ENCODE measurements around the gene CAPN13. TPM values are rescaled to one million over a fixed set of nuclear protein-coding genes. Genes with fewer than 3 reads are reported as not detected.
"Not testable (repeated sequence)": the region's sequence is repeated elsewhere in the genome, so short reads cannot be mapped to it uniquely, and the experiment has no call there.

Gene CAPN13
- total RNA-seq, 1 donor from 2014 or later: not detected

DNA sequence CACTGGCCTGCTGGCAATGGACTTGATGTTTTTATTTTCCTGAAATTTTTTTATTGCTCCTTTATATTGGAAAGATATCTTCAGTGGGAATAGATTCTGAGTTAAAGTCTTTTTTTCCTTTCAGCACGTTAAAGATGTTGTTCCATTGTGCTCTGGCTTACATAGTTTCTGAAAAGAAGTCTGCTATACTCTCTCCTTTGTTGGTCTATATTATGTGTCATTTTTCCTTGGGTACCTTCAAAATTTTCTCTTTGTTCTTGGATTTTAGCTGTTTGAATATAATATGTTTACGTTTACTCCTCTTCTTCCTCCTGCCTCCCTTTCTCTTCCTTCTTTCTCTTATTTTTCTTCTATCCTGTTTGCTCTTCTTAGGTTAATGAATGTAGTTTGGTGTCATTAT is 105.5 kb downstream of the CAPN13 start:
- Histone ChIP-seq H3K4me3 (ENCODE audit: insufficient read depth, low read depth, low read length) (no peak overlapping the region), H3K27me3 (ENCODE audit: insufficient read depth, low read length) (no peaks in the 10 kb centered on the region), H3K9ac (ENCODE audit: low read length) (no peak overlapping the region), H3K79me2 (ENCODE audit: insufficient read depth, low read length) (no peaks in the 10 kb centered on the region), H3K4me2 (ENCODE audit: low read length) (no peak overlapping the region), H4K20me1 (ENCODE audit: insufficient read depth, low read length) (no peaks in the 10 kb centered on the region), H3K27ac (ENCODE audit: low read depth, low read length) (no peak overlapping the region), H3K9me3 (ENCODE audit: insufficient read depth, low read depth, low read length) (peaks cover 13% of the 10 kb centered on the region), H3K4me1 (ENCODE audit: insufficient read depth, low read length) (no peaks in the 10 kb centered on the region), H3K36me3 (ENCODE audit: insufficient read depth, low read length) (no peaks in the 10 kb centered on the region), H2AFZ (ENCODE audit: low read depth, low read length) (no peak overlapping the region)
- no peaks in the 10 kb centered on the region for H3K4me1 Mint-ChIP-seq (ENCODE audit: low read depth, unreplicated experiment)
- no peak for TF ChIP-seq EZH2 (IDR thresholded peaks at IDR 0.05; ENCODE audit: insufficient read depth, low read length)
- TF ChIP-seq, protein P1, sequence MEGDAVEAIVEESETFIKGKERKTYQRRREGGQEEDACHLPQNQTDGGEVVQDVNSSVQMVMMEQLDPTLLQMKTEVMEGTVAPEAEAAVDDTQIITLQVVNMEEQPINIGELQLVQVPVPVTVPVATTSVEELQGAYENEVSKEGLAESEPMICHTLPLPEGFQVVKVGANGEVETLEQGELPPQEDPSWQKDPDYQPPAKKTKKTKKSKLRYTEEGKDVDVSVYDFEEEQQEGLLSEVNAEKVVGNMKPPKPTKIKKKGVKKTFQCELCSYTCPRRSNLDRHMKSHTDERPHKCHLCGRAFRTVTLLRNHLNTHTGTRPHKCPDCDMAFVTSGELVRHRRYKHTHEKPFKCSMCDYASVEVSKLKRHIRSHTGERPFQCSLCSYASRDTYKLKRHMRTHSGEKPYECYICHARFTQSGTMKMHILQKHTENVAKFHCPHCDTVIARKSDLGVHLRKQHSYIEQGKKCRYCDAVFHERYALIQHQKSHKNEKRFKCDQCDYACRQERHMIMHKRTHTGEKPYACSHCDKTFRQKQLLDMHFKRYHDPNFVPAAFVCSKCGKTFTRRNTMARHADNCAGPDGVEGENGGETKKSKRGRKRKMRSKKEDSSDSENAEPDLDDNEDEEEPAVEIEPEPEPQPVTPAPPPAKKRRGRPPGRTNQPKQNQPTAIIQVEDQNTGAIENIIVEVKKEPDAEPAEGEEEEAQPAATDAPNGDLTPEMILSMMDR (IDR thresholded peaks at IDR 0.05; ENCODE audit: insufficient read depth, low read depth, low read length): no peak
- H3K9me3 Mint-ChIP-seq (ENCODE audit: unreplicated experiment): peaks cover 13% of the 10 kb centered on the region
- H3K4me3 Mint-ChIP-seq (ENCODE audit: unreplicated experiment): no peak overlapping the region
- H3K27ac Mint-ChIP-seq (ENCODE audit: unreplicated experiment): no peak overlapping the region
- no peak for FAIRE-seq
- no peaks in the 10 kb centered on the region for H3K27me3 Mint-ChIP-seq (ENCODE audit: low read depth, unreplicated experiment)
- H3K36me3 Mint-ChIP-seq (ENCODE audit: low read depth, unreplicated experiment): no peaks in the 10 kb centered on the region
- no peak for DNase-seq (ENCODE audit: low read depth)

DNA sequence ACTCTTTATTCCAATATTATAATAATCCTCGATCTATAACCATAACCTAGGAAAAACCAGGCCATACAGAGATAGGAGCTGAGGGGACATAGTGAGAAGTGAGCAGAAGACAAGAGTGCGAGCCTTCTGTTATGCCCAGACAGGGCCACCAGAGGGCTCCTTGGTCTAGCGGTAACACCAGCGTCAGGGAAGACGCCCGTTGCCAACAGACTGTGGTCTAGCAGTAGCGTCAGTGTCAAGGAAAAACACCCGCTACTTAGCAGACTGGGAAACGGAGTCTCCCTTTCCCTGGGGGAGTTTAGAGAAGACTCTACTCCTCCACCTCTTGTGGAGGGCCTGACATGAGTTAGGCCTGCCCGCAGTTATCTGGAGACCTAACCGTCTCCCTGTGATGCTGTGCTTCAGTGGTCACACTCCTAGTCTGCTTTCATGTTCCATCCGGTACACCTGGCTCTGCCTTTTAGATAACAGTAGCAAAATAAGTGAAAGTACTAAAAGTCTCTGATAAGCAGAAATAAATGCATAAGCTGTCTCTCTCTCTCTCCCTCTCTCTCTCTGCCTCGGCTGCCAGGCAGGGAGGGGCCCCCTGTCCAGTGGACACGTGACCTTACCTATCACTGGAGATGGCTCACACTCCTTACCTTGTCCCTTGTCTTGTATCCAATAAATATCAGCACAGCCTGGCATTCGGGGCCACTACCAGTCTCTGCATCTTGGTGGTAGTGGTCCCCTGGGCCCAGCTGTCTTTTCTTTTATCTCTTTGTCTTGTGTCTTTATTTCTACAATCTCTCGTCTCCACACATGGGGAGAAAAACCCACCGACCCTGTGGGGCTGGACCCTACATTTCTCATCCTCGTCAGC is 109.8 kb downstream of the CAPN13 start:
- not testable (repeated sequence) for H2AFZ ChIP-seq (ENCODE audit: low read depth, low read length); H3K9me3 Mint-ChIP-seq (ENCODE audit: unreplicated experiment); H3K4me3 ChIP-seq (ENCODE audit: insufficient read depth, low read depth, low read length); H3K4me1 Mint-ChIP-seq (ENCODE audit: low read depth, unreplicated experiment); H3K4me3 Mint-ChIP-seq (ENCODE audit: unreplicated experiment); DNase-seq (ENCODE audit: low read depth); H3K27me3 ChIP-seq (ENCODE audit: insufficient read depth, low read length); H3K4me2 ChIP-seq (ENCODE audit: low read length); FAIRE-seq; H3K36me3 Mint-ChIP-seq (ENCODE audit: low read depth, unreplicated experiment); H3K27ac Mint-ChIP-seq (ENCODE audit: unreplicated experiment); H3K79me2 ChIP-seq (ENCODE audit: insufficient read depth, low read length); H4K20me1 ChIP-seq (ENCODE audit: insufficient read depth, low read length); H3K36me3 ChIP-seq (ENCODE audit: insufficient read depth, low read length); H3K9ac ChIP-seq (ENCODE audit: low read length); H3K27ac ChIP-seq (ENCODE audit: low read depth, low read length); H3K9me3 ChIP-seq (ENCODE audit: insufficient read depth, low read depth, low read length); H3K4me1 ChIP-seq (ENCODE audit: insufficient read depth, low read length)
- peaks cover 25% of the 10 kb centered on the region for H3K27me3 Mint-ChIP-seq (ENCODE audit: low read depth, unreplicated experiment)

DNA sequence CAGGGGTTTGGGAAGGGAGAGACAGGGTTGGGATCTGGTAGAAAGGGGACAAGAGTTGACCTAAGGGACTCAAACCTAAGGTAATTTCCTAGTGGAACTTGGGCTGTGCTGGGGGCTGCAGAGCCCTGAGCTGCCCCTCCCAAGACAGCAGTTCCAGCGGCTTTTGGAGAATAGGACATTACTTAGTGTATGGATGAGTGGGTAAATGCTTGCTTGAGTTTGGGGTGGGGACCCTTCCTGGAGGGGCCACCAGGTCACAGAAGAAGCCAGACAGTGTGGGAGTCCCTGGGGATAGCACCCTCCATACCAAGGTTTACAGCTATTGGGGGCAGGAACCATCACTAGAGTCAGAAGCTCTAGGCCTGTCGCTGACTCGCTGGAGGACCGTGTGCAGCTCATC is 111.5 kb downstream of the CAPN13 start:
- H3K9me3 ChIP-seq (ENCODE audit: insufficient read depth, low read depth, low read length): peaks cover under 1% of the 10 kb centered on the region
- Mint-ChIP-seq H3K9me3 (ENCODE audit: unreplicated experiment) (no peaks in the 10 kb centered on the region), H3K4me1 (ENCODE audit: low read depth, unreplicated experiment) (no peaks in the 10 kb centered on the region), H3K27me3 (ENCODE audit: low read depth, unreplicated experiment) (peaks cover 31% of the 10 kb centered on the region), H3K36me3 (ENCODE audit: low read depth, unreplicated experiment) (no peaks in the 10 kb centered on the region), H3K27ac (ENCODE audit: unreplicated experiment) (no peak overlapping the region), H3K4me3 (ENCODE audit: unreplicated experiment) (no peak overlapping the region)
- no peaks in the 10 kb centered on the region for H3K79me2 ChIP-seq (ENCODE audit: insufficient read depth, low read length)
- H3K27ac ChIP-seq (ENCODE audit: low read depth, low read length): no peak overlapping the region
- H3K4me3 ChIP-seq (ENCODE audit: insufficient read depth, low read depth, low read length): no peak overlapping the region
- TF ChIP-seq, protein P1 (IDR thresholded peaks at IDR 0.05; ENCODE audit: insufficient read depth, low read depth, low read length): no peak
- no peak for TF ChIP-seq EZH2 (IDR thresholded peaks at IDR 0.05; ENCODE audit: insufficient read depth, low read length)
- H3K36me3 ChIP-seq (ENCODE audit: insufficient read depth, low read length): no peaks in the 10 kb centered on the region
- no peaks in the 10 kb centered on the region for H4K20me1 ChIP-seq (ENCODE audit: insufficient read depth, low read length)
- H3K4me1 ChIP-seq (ENCODE audit: insufficient read depth, low read length): peaks cover 5% of the 10 kb centered on the region
- no peak overlapping the region for H2AFZ ChIP-seq (ENCODE audit: low read depth, low read length)
- no peaks in the 10 kb centered on the region for H3K27me3 ChIP-seq (ENCODE audit: insufficient read depth, low read length)
- H3K4me2 ChIP-seq (ENCODE audit: low read length): no peak overlapping the region
- FAIRE-seq (no peak), DNase-seq (ENCODE audit: low read depth) (no peak)
- no peak overlapping the region for H3K9ac ChIP-seq (ENCODE audit: low read length)
